Naive B cell (primary cell): ENCODE measurements around the gene MYO1C. TPM values are rescaled to one million over a fixed set of nuclear protein-coding genes. Genes with fewer than 3 reads are reported as not detected.

Experiments used
- ATAC-seq, 2 donors: fragments of 150-1000 bp; cut with Tn5 transposase; 2 replicates each; pipeline ENCODE4 v1.10.0; 2021; ENCODE audit warnings: low read depth in 2 of 2, mild to moderate bottlenecking in 2 of 2, moderate library complexity in 2 of 2
- DNase-seq: peaks from one replicate; pipeline ENCODE4 v3.0.0; 2022
- H3K27ac Mint-ChIP-seq, 6 donors: one replicate each; pipeline ENCODE4 v1.8.0; 2020 to 2022; ENCODE audit warnings: mild to moderate bottlenecking in 6 of 6, mixed read lengths in 6 of 6, moderate library complexity in 5 of 6, inconsistent platforms in 2 of 6
- H3K27me3 Mint-ChIP-seq, 3 donors: one replicate each; pipeline ENCODE4 v1.8.0; 2021 to 2022; ENCODE audit warnings: mixed read lengths in 3 of 3, mild to moderate bottlenecking in 1 of 3
- H3K36me3 Mint-ChIP-seq, 2 donors: one replicate each; pipeline ENCODE4 v1.8.0; 2020 to 2022; ENCODE audit warnings: mixed read lengths in 2 of 2, inconsistent platforms in 1 of 2, mild to moderate bottlenecking in 1 of 2
- H3K4me1 Mint-ChIP-seq, 3 donors: one replicate each; pipeline ENCODE4 v1.8.0; 2020 to 2022; ENCODE audit warnings: mixed read lengths in 3 of 3, inconsistent platforms in 1 of 3, mild to moderate bottlenecking in 1 of 3, moderate library complexity in 1 of 3
- H3K4me3 Mint-ChIP-seq, 8 donors: one replicate each; pipeline ENCODE4 v1.8.0; 2020 to 2022; ENCODE audit warnings: mild to moderate bottlenecking in 8 of 8, mixed read lengths in 8 of 8, moderate library complexity in 8 of 8, inconsistent platforms in 2 of 8
- H3K9me3 Mint-ChIP-seq, 7 donors: one replicate each; pipeline ENCODE4 v1.8.0; 2020 to 2022; ENCODE audit warnings: mixed read lengths in 7 of 7, mild to moderate bottlenecking in 5 of 7, inconsistent platforms in 2 of 7, moderate library complexity in 1 of 7
- polyA plus RNA-seq, 6 donors: library from polyadenylated mRNA; unstranded; fragments of 300-500 nt; fragmentation: Illumina TruSeq; gene quantifications; one replicate each; pipeline ENCODE4 v1.2.3, GENCODE V29; 2021; ENCODE audit warnings: low read depth in 6 of 6

MYO1C gene
- polyA plus RNA-seq, 6 donors from 2014 or later, result 12.0 to 32.5 (median 21.4) TPM

- DNase-seq (no peak), ATAC-seq (no peak)
- Mint-ChIP-seq H3K4me3 (no peak overlapping the region), H3K4me1 (peaks cover 0 to 2% (median under 1%) of the 10 kb centered on the region in 3 donors), H3K36me3 (peaks cover 2% of the 10 kb centered on the region in 2 donors), H3K27me3 (no peaks in the 10 kb centered on the region), H3K9me3 (no peaks in the 10 kb centered on the region), H3K27ac (peak overlapping the region in 1 of 6 donors; percentile 43)
Observed at GRCh38 chr17:1498869-1499268, 6.4 kb upstream of the MYO1C start.

DNA sequence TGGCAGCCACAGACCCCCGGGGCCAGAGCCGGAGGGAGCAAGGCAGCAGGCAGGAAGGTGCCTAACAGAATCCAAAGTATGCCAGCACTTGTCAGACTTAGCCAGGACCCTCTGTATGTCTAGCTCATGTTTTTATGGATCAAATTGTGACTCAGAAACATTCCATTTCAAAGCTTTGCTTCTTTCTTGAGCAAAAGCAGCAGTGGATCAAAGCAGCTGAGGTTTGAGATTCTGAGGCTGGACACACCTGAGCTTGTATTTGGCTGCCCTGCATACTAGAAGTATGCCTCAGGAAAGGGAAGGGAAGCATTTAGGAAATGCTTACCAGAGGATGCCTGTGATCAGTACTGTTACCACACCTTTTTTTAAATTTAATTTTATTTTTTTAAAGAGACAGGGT is 5.7 kb upstream of the MYO1C start:
- H3K4me3 Mint-ChIP-seq, result no peak overlapping the region
- H3K9me3 Mint-ChIP-seq, result no peaks in the 10 kb centered on the region

DNA sequence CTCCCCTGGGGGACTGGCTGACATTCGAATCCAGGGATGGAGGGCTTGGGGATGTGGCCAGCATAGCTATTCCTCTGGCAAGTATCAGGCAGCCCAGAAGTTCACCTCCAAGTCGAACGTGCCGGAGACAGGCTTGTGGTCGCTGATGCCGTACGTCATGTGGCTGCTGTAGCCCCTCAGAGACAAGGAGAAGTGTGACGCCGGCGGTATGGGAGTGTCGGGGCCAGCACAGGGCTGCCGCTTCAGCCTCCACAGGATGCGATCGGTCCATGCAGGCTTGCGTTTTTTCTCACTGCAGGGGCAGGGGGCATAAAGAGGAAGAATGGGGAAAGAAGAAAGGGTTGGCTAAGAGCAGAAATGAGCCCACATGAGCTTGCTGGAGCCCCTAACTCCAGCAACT is 5.3 kb upstream of the MYO1C start:
- no peaks in the 10 kb centered on the region for H3K9me3 Mint-ChIP-seq
- DNase-seq, result no peak
- ATAC-seq, result no peak
- H3K27me3 Mint-ChIP-seq, result no peaks in the 10 kb centered on the region
- peak overlapping the region in 2 of 6 donors; percentile 10 to 18 for H3K27ac Mint-ChIP-seq
- H3K4me3 Mint-ChIP-seq, result peak overlapping the region in 1 of 8 donors; percentile 6
- no peaks in the 10 kb centered on the region for H3K36me3 Mint-ChIP-seq
- peaks cover 0 to 12% (median 7%) of the 10 kb centered on the region in 3 donors for H3K4me1 Mint-ChIP-seq

More for the DNA sequence above, 5.7 kb upstream of the MYO1C start:
- DNase-seq, result no peak
- H3K27me3 Mint-ChIP-seq, result no peaks in the 10 kb centered on the region
- H3K27ac Mint-ChIP-seq, result peak overlapping the region in 1 of 6 donors; percentile 18
- no peak for ATAC-seq
- no peaks in the 10 kb centered on the region for H3K36me3 Mint-ChIP-seq
- peaks cover 0 to 8% (median 3%) of the 10 kb centered on the region in 3 donors for H3K4me1 Mint-ChIP-seq

- no peaks in the 10 kb centered on the region for H3K9me3 Mint-ChIP-seq
- H3K27ac Mint-ChIP-seq, result peak overlapping the region in 1 of 6 donors; percentile 56
- H3K36me3 Mint-ChIP-seq, result no peaks in the 10 kb centered on the region
- no peak overlapping the region for H3K4me3 Mint-ChIP-seq
- ATAC-seq (no peak), DNase-seq (no peak)
- peaks cover 4 to 20% (median 11%) of the 10 kb centered on the region in 3 donors for H3K4me1 Mint-ChIP-seq
- H3K27me3 Mint-ChIP-seq, result no peaks in the 10 kb centered on the region
Observed at GRCh38 chr17:1496869-1497268, 4.4 kb upstream of the MYO1C start.

DNA sequence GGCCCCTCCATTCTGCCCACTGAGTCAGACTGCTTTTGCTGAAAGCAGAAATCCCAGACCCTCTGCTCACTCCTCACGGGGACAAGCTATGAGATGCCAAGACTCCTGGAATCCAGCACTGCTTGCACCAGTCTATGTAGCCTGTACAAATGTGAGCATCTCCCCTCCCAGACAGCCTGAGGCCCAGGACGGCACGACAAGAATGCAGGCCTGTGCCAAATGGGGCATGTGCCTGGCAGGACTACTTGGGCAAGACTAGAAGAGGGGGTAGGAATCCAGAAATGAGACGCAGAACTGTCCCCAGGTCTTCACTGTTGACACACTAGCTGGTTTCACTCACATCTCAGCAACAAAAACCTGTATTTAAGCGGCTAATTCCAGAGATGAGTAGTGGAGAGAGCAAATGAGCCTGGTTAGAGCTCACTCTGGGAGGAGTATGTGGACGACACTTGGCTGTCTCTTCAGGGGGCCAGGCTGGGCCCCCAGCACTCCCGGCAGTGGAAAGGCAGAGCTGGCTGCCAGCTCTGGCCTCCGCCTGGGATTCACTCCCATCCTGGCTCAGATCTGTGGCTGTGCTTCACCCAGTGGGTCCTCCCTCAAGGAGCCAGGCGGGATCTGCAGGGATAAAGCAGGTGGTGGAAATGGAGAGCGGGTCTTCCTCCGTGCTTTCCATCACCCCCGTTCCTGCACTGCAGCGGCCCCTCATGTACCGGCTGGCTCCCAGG is 2.9 kb upstream of the MYO1C start:
- Mint-ChIP-seq H3K27ac (peak overlapping the region in 1 of 6 donors; percentile 21), H3K36me3 (no peaks in the 10 kb centered on the region), H3K9me3 (no peaks in the 10 kb centered on the region), H3K27me3 (no peaks in the 10 kb centered on the region), H3K4me3 (peak overlapping the region in 1 of 8 donors; percentile 30), H3K4me1 (peaks cover 12 to 28% (median 17%) of the 10 kb centered on the region in 3 donors)
- ATAC-seq, result no peak
- no peak for DNase-seq

- Mint-ChIP-seq H3K27ac (no peak overlapping the region), H3K4me3 (no peak overlapping the region), H3K36me3 (no peaks in the 10 kb centered on the region), H3K4me1 (peaks cover 14 to 34% (median 22%) of the 10 kb centered on the region in 3 donors), H3K27me3 (no peaks in the 10 kb centered on the region), H3K9me3 (no peaks in the 10 kb centered on the region)
- no peak for DNase-seq
- ATAC-seq, result no peak
Observed at GRCh38 chr17:1494736-1495253, 2.3 kb upstream of the MYO1C start.

DNA sequence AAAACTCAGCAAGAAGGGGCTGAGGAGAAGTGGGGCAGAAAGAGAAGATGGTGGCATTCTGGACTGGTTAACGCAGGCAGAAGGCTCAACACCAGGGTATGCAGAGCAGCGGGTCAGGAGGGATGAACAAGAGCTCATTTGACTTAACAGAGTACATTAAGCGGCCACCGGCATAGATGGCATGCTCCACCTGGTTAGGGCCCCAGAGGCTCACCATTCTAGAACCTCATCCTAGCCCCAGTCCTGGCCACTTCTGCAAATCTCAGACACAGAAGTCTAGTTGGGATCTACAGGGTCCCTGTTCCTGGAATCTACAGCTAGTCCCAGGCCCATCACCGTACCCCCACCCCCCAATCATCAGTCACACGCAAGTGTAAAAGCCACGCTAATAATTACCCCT is 1.7 kb upstream of the MYO1C start:
- no peak for DNase-seq
- peak overlapping the region in 1 of 6 donors; percentile 74 for H3K27ac Mint-ChIP-seq
- no peaks in the 10 kb centered on the region for H3K9me3 Mint-ChIP-seq
- no peaks in the 10 kb centered on the region for H3K27me3 Mint-ChIP-seq
- no peak for ATAC-seq
- H3K4me3 Mint-ChIP-seq, result peak overlapping the region in 5 of 8 donors; percentile 11 to 88 (median 19)
- no peaks in the 10 kb centered on the region for H3K36me3 Mint-ChIP-seq
- H3K4me1 Mint-ChIP-seq, result peaks cover 14 to 40% (median 26%) of the 10 kb centered on the region in 3 donors

DNA sequence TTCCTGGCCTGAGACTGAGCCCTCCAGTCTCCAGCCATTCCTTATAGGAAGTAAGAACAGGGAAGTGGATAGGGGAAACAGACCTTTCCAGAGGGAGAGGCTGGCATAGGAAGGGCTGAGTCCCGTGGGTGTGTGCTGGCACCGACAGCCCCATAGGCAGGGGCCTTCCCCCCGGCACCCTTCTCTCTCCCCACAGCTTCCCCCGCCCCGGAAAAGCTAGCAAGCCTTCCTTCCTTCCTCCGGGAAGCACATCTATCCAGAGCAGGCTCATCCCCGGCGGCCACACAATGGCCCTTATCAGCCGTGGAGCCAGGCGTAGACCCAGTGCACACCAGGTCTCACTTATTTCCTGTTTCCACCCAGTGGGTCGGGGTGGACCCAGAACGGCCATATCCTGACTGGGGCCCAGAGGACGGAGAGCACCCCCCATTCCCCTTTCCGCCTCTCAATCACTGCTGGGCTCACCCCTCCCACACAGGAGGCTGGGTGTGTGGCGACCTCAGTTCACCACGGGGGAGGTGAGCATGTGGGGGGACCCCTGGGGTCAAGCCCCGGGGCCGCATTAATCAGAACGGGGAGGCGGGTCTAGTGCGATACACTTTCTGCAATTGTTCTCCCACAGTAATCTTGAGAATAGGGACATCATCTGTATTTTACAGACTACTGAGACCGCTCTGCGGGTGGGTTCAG is 950 bp upstream of the MYO1C start:
- Mint-ChIP-seq H3K4me3 (peak overlapping the region in 7 of 8 donors; percentile 17 to 88 (median 51)), H3K27me3 (no peaks in the 10 kb centered on the region), H3K27ac (peak overlapping the region in 3 of 6 donors; percentile 22 to 89 (median 82)), H3K36me3 (no peaks in the 10 kb centered on the region), H3K4me1 (peaks cover 14 to 48% (median 33%) of the 10 kb centered on the region in 3 donors), H3K9me3 (no peaks in the 10 kb centered on the region)
- ATAC-seq (no peak), DNase-seq (no peak)

DNA sequence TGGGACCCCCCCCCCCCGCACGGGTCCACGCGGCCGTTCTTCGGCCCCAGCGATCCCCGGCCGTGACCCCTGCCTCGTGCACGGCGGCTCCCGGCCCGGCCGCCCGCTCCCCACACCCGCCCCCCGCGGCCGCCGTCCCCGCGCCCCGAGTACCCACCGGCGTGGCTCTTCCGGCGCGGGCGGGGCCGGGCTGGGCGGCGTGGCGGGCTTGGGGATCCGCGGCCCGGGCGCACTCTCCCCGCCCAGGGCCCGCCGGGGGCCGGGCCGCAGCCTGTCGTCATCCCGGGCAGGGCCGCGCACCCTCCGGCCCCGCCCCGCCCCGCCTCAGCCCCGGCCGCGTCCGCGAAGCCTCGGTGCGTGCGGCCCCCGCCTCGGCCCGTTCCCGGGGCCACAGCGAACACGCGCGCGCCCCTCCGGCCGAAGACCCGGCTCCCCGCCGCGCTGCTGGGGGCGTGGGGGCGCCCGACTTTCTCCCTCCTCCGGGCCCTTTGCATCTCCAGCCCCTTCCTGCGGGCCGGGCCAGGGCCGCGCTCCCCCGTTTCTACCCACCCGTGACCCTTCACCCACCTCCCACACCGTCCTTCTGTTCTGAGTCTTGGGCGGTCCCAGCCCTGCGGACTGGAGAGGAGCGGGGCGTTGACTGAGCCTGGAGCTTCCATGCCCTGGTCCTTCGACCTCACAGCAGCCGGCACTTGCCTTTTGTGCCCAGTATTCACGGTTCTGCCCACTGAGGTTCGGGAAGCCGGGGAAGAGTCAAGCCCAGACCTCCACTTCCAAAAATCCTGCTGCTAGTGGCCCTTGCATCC is 840 bp downstream of the MYO1C start:
- H3K36me3 Mint-ChIP-seq, result no peaks in the 10 kb centered on the region
- H3K4me1 Mint-ChIP-seq, result peaks cover 25 to 56% (median 43%) of the 10 kb centered on the region in 3 donors
- peak overlapping the region; percentile 77 to 93 (median 89) for H3K4me3 Mint-ChIP-seq
- peak; percentile 54 for DNase-seq
- peak overlapping the region in 2 of 6 donors; percentile 82 to 88 for H3K27ac Mint-ChIP-seq
- H3K9me3 Mint-ChIP-seq, result no peaks in the 10 kb centered on the region
- peak; percentile 35 to 44 for ATAC-seq
- H3K27me3 Mint-ChIP-seq, result no peaks in the 10 kb centered on the region

- Mint-ChIP-seq H3K4me3 (peak overlapping the region; percentile 80 to 94 (median 89)), H3K27ac (peak overlapping the region; percentile 52 to 93 (median 80)), H3K4me1 (peaks cover 25 to 57% (median 45%) of the 10 kb centered on the region in 3 donors), H3K9me3 (no peaks in the 10 kb centered on the region), H3K36me3 (no peaks in the 10 kb centered on the region), H3K27me3 (no peaks in the 10 kb centered on the region)
- peak; percentile 70 for DNase-seq
- ATAC-seq, result peak; percentile 45 to 52
Observed at GRCh38 chr17:1490643-1491442, 1.6 kb downstream of the MYO1C start.

- ATAC-seq (no peak), DNase-seq (no peak)
- peak overlapping the region; percentile 69 to 96 (median 90) for H3K27ac Mint-ChIP-seq
- H3K4me3 Mint-ChIP-seq, result peak overlapping the region; percentile 80 to 94 (median 88)
- no peaks in the 10 kb centered on the region for H3K27me3 Mint-ChIP-seq
- no peaks in the 10 kb centered on the region for H3K9me3 Mint-ChIP-seq
- H3K4me1 Mint-ChIP-seq, result peaks cover 37 to 61% (median 55%) of the 10 kb centered on the region in 3 donors
- no peaks in the 10 kb centered on the region for H3K36me3 Mint-ChIP-seq
Observed at GRCh38 chr17:1488826-1489270, 3.6 kb downstream of the MYO1C start.
